GM19395 (cell line): ENCODE data around the gene TOR2A.

Experiments
- ATAC-seq: cut with Tn5 transposase; IDR thresholded peaks from one replicate; pipeline ENCODE4 v1.9.1; 2021; ENCODE audit warnings: mild to moderate bottlenecking, moderate library complexity; ENCODE audit not compliant: unreplicated experiment

TOR2A gene

GRCh38 chr9:127700594-127701255 is 34.4 kb downstream of the TOR2A start:
- ATAC-seq = no peak

- no peak for ATAC-seq
Observed at GRCh38 chr9:127700140-127700539, 35.0 kb downstream of the TOR2A start.

GRCh38 chr9:127698985-127699670 is 36.0 kb downstream of the TOR2A start:
- ATAC-seq = peak; percentile 94

GRCh38 chr9:127698386-127698785 is 36.7 kb downstream of the TOR2A start:
- ATAC-seq = no peak

- ATAC-seq = no peak
Observed at GRCh38 chr9:127697575-127697974, 37.5 kb downstream of the TOR2A start.

- ATAC-seq = no peak
Observed at GRCh38 chr9:127694890-127695720, 40.0 kb downstream of the TOR2A start.

- ATAC-seq = no peak
Observed at GRCh38 chr9:127693697-127694096, 41.4 kb downstream of the TOR2A start.

- no peak for ATAC-seq
Observed at GRCh38 chr9:127693143-127693542, 42.0 kb downstream of the TOR2A start.

GRCh38 chr9:127692071-127692470 is 43.0 kb downstream of the TOR2A start:
- no peak for ATAC-seq

GRCh38 chr9:127690735-127691134 is 44.4 kb downstream of the TOR2A start:
- no peak for ATAC-seq

GRCh38 chr9:127689329-127690000 is 45.6 kb downstream of the TOR2A start:
- ATAC-seq = no peak

GRCh38 chr9:127686461-127687393 is 48.4 kb downstream of the TOR2A start:
- ATAC-seq = no peak

GRCh38 chr9:127684576-127684975 is 50.5 kb downstream of the TOR2A start:
- no peak for ATAC-seq

GRCh38 chr9:127683723-127684122 is 51.4 kb downstream of the TOR2A start:
- no peak for ATAC-seq

GRCh38 chr9:127682351-127683136 is 52.5 kb downstream of the TOR2A start:
- no peak for ATAC-seq
